Measurements from ENCODE around the gene BAAT.

DNA sequence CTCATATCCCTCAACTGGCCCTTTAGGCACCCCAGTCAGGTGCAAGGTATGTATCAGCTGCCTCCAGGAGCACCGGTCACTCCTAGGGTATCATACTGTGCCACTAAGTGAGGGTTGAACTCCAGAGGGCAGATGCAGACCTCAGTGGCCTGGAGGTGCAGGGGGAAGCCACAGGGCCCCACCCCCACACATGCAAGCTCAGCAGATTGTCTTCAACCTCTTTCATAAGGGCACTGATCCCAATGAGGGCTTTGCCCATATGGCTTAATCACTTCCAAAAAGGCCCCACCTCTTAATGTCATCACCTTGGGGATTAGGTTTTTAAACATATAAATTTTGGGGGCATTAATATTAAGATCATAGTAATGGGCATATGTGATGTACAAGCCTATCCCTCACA, 28.2 kb downstream of the BAAT start:
- TF ChIP-seq, protein P1, sequence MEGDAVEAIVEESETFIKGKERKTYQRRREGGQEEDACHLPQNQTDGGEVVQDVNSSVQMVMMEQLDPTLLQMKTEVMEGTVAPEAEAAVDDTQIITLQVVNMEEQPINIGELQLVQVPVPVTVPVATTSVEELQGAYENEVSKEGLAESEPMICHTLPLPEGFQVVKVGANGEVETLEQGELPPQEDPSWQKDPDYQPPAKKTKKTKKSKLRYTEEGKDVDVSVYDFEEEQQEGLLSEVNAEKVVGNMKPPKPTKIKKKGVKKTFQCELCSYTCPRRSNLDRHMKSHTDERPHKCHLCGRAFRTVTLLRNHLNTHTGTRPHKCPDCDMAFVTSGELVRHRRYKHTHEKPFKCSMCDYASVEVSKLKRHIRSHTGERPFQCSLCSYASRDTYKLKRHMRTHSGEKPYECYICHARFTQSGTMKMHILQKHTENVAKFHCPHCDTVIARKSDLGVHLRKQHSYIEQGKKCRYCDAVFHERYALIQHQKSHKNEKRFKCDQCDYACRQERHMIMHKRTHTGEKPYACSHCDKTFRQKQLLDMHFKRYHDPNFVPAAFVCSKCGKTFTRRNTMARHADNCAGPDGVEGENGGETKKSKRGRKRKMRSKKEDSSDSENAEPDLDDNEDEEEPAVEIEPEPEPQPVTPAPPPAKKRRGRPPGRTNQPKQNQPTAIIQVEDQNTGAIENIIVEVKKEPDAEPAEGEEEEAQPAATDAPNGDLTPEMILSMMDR (IDR thresholded peaks at IDR 0.05; ENCODE audit: insufficient read depth, low read depth, low read length), result no peak
- TF ChIP-seq EZH2 (IDR thresholded peaks at IDR 0.05; ENCODE audit: insufficient read depth, low read length), result no peak

Data from astrocyte (in vitro differentiated cells and primary cell).